ENCODE results near the gene CCDC192.
A peak's percentile ranks its signal among the peaks of the same experiment; 100 is the strongest.

The CCDC192 gene

GRCh38 chr5:127906562-127907204 is 203.5 kb downstream of the CCDC192 start:
- no peak for DNase-seq (ENCODE audit: low read depth)
- no peak overlapping the region for H3K4me3 ChIP-seq (ENCODE audit: low read depth, low read length)
- TF ChIP-seq POLR2A (IDR thresholded peaks at IDR 0.05; ENCODE audit: extremely low read depth, insufficient read length) (no peak), MYC (IDR thresholded peaks at IDR 0.05; ENCODE audit: low read depth, low read length) (no peak), MAX (IDR thresholded peaks at IDR 0.05; ENCODE audit: low read depth, low read length) (no peak)
- TF ChIP-seq, protein P1, sequence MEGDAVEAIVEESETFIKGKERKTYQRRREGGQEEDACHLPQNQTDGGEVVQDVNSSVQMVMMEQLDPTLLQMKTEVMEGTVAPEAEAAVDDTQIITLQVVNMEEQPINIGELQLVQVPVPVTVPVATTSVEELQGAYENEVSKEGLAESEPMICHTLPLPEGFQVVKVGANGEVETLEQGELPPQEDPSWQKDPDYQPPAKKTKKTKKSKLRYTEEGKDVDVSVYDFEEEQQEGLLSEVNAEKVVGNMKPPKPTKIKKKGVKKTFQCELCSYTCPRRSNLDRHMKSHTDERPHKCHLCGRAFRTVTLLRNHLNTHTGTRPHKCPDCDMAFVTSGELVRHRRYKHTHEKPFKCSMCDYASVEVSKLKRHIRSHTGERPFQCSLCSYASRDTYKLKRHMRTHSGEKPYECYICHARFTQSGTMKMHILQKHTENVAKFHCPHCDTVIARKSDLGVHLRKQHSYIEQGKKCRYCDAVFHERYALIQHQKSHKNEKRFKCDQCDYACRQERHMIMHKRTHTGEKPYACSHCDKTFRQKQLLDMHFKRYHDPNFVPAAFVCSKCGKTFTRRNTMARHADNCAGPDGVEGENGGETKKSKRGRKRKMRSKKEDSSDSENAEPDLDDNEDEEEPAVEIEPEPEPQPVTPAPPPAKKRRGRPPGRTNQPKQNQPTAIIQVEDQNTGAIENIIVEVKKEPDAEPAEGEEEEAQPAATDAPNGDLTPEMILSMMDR (IDR thresholded peaks at IDR 0.05; ENCODE audit: low read depth, low read length), result no peak

GRCh38 chr5:127907907-127908306 is 204.7 kb downstream of the CCDC192 start:
- no peak for DNase-seq (ENCODE audit: low read depth)
- H3K4me3 ChIP-seq (ENCODE audit: low read depth, low read length), result no peak overlapping the region
- TF ChIP-seq MYC (IDR thresholded peaks at IDR 0.05; ENCODE audit: low read depth, low read length), result no peak
- TF ChIP-seq, protein P1 (IDR thresholded peaks at IDR 0.05; ENCODE audit: low read depth, low read length), result no peak
- TF ChIP-seq POLR2A (IDR thresholded peaks at IDR 0.05; ENCODE audit: extremely low read depth, insufficient read length), result no peak
- no peak for TF ChIP-seq MAX (IDR thresholded peaks at IDR 0.05; ENCODE audit: low read depth, low read length)

DNA sequence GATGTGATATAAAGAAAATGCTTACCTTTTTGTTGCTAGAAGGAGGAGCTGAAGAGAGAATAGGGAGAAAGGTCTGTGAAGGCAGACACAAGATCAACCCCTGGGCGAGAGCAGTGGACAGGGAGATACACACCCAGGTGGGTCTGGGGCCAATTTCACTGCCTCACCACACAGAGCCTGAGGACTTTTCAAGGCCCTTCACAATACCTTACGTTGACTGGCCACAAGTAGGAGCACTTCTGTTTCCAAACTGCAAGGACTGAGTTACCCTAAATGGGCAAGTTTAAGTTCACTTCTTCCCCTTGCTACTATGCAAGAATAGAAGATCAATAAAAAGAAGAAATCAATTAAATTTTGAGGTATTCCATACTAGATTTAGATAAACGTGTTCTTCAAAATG is 205.9 kb downstream of the CCDC192 start:
- H3K4me3 ChIP-seq (ENCODE audit: low read depth, low read length), result no peak overlapping the region
- TF ChIP-seq MAX (IDR thresholded peaks at IDR 0.05; ENCODE audit: low read depth, low read length), result no peak
- TF ChIP-seq, protein P1 (IDR thresholded peaks at IDR 0.05; ENCODE audit: low read depth, low read length), result peak; percentile 50
- TF ChIP-seq POLR2A (IDR thresholded peaks at IDR 0.05; ENCODE audit: extremely low read depth, insufficient read length), result no peak
- TF ChIP-seq MYC (IDR thresholded peaks at IDR 0.05; ENCODE audit: low read depth, low read length), result no peak
- DNase-seq (ENCODE audit: low read depth), result peak; percentile 52

GRCh38 chr5:127909821-127910220 is 206.6 kb downstream of the CCDC192 start:
- no peak for TF ChIP-seq MAX (IDR thresholded peaks at IDR 0.05; ENCODE audit: low read depth, low read length)
- no peak for TF ChIP-seq POLR2A (IDR thresholded peaks at IDR 0.05; ENCODE audit: extremely low read depth, insufficient read length)
- TF ChIP-seq, protein P1 (IDR thresholded peaks at IDR 0.05; ENCODE audit: low read depth, low read length), result no peak
- no peak for TF ChIP-seq MYC (IDR thresholded peaks at IDR 0.05; ENCODE audit: low read depth, low read length)
- no peak overlapping the region for H3K4me3 ChIP-seq (ENCODE audit: low read depth, low read length)
- no peak for DNase-seq (ENCODE audit: low read depth)

DNA sequence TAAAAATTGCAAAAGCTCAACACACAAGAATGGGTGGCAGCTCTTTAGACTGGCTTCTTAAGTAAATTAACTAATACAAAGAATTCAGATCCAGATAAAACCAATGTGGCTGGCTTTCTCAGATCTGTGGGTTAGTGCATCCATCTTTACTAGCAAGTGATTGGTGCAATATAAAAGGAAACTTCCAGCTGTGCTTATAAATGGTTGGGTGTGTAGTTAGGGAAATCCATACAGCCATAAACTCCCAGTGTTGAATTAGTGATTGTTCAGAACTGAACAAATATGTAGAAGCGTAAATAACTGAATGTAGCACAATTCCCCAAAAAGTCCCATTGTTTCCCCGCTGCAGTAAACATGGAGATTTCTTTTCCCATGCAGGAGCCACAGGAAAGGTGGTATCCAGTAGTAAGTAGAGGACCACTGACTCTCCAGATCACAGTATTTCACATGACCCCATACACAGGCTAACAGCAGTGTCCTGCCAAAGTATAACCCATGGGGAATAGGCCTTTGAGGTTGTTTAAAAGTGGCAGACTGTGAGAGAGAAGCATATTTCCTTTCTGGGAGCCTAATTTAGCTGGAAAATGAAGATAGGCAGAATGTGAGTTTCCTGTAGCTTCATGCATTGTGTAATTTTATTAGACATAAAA is 207.2 kb downstream of the CCDC192 start:
- no peak for DNase-seq (ENCODE audit: low read depth)
- TF ChIP-seq MYC (IDR thresholded peaks at IDR 0.05; ENCODE audit: low read depth, low read length), result no peak
- TF ChIP-seq MAX (IDR thresholded peaks at IDR 0.05; ENCODE audit: low read depth, low read length), result no peak
- TF ChIP-seq, protein P1 (IDR thresholded peaks at IDR 0.05; ENCODE audit: low read depth, low read length), result no peak
- TF ChIP-seq POLR2A (IDR thresholded peaks at IDR 0.05; ENCODE audit: extremely low read depth, insufficient read length), result no peak
- no peak overlapping the region for H3K4me3 ChIP-seq (ENCODE audit: low read depth, low read length)
